GM12878 (cell line): ENCODE measurements around the gene CAMK2D. TPM values are rescaled to one million over a fixed set of nuclear protein-coding genes. Genes with fewer than 3 reads are reported as not detected.

Experiments used
- ATAC-seq: fragments of 200-7000 bp; cut with Tn5 transposase; 3 replicates; pipeline ENCODE4 v1.9.1; 2020; ENCODE audit warnings: mild to moderate bottlenecking, moderate library complexity
- BruUV-seq: library from RNA; stranded (reverse); fragments of 400-500 nt; replicated peaks from 2 replicates; lab custom pipeline; 2021; lab: Mats Ljungman, UMichigan
- CTCF ChIA-PET: fragments of 300-600 bp; sonication (Branson Sonifier 250); formaldehyde crosslinking; extraction: SDS; loops from one replicate; lab custom pipeline; 2021; ENCODE audit warnings: inconsistent platforms; lab: Yijun Ruan, JAX
- POLR2A ChIA-PET: fragments of 350-600 bp; formaldehyde crosslinking; extraction: SDS; loops from one replicate; lab custom pipeline; 2021; ENCODE audit warnings: inconsistent platforms; lab: Charles Lee
- RAD21 ChIA-PET: fragments of 300-600 bp; sonication (Branson Sonifier 250); formaldehyde crosslinking; loops from one replicate; lab custom pipeline; 2023; ENCODE audit warnings: antibody characterized with exemption; ENCODE audit not compliant: unreplicated experiment; lab: Charles Lee
- SMC1A ChIA-PET: fragments of 300-600 bp; sonication (Branson Sonifier 250); formaldehyde crosslinking; loops from one replicate; lab custom pipeline; 2023; ENCODE audit not compliant: unreplicated experiment, uncharacterized antibody; lab: Charles Lee
- DNase-seq: peaks from one replicate; pipeline ENCODE4 v3.0.0-alpha.2; 2011; ENCODE audit warnings: low read depth, low spot score
- FAIRE-seq: peaks from 3 replicates; lab custom pipeline; 2011; peaks lifted over from hg19 to GRCh38; lab: Jason Lieb, UNC
- H2AFZ ChIP-seq: 2 replicates; pipeline ENCODE4 v1.6.0; 2011; ENCODE audit warnings: low read depth, low read length, control low read depth; ENCODE audit not compliant: control insufficient read depth
- H3K27ac ChIP-seq: 2 replicates; pipeline ENCODE4 v1.5.1; 2011; ENCODE audit warnings: control low read depth; ENCODE audit not compliant: control insufficient read depth, insufficient read depth
- H3K27me3 ChIP-seq, 2 experiments: replicated peaks in 1 of 2; 2 replicates each; pipeline versions ENCODE4 v1.6.0 to v1.6.1; 2011; ENCODE audit warnings: low read length in 1 of 2; ENCODE audit not compliant: control insufficient read depth in 2 of 2, insufficient read depth in 2 of 2
- H3K36me3 ChIP-seq, 2 experiments: 2 replicates each; pipeline ENCODE4 v1.5.1; 2011; ENCODE audit warnings: low read length in 1 of 2; ENCODE audit not compliant: control insufficient read depth in 2 of 2, insufficient read depth in 2 of 2
- H3K4me1 ChIP-seq: 2 replicates; pipeline ENCODE4 v1.6.1; 2011; ENCODE audit warnings: mild to moderate bottlenecking, low read length, moderate library complexity, mixed read lengths; ENCODE audit not compliant: control insufficient read depth, insufficient read depth
- H3K4me2 ChIP-seq: 2 replicates; pipeline ENCODE4 v1.6.0; 2011; ENCODE audit warnings: control low read depth; ENCODE audit not compliant: control insufficient read depth, insufficient read depth
- H3K4me3 ChIP-seq: fragments of 200-600 bp; sonication (generic); 2 replicates; pipeline ENCODE4 v1.5.1; 2016
- H3K79me2 ChIP-seq: 2 replicates; pipeline ENCODE4 v1.6.0; 2011; ENCODE audit warnings: low read length; ENCODE audit not compliant: control insufficient read depth, insufficient read depth
- H3K9ac ChIP-seq: 2 replicates; pipeline ENCODE4 v1.8.0; 2011; ENCODE audit warnings: low read length, control low read depth, mixed read lengths; ENCODE audit not compliant: control insufficient read depth, insufficient read depth
- H3K9me3 ChIP-seq: replicated peaks from 3 replicates; pipeline ENCODE4 v1.5.1; 2011; ENCODE audit warnings: mild to moderate bottlenecking, low read length; ENCODE audit not compliant: control insufficient read depth, insufficient read depth
- H4K20me1 ChIP-seq: 2 replicates; pipeline ENCODE4 v1.6.0; 2011; ENCODE audit not compliant: control insufficient read depth, insufficient read depth
- ATF7 ChIP-seq: fragments of 450-650 bp; IDR thresholded peaks from 2 replicates; pipeline ENCODE4 v1.6.1; 2016; ENCODE audit warnings: low read depth, mild to moderate bottlenecking
- EP300 ChIP-seq, 2 experiments: fragments of 150-350 bp in 1 of 2; IDR thresholded peaks; 2 replicates each; pipeline ENCODE4 v1.6.1; 2011 to 2012; ENCODE audit warnings: low read depth in 2 of 2, low read length in 2 of 2, borderline replicate concordance in 1 of 2, improper control_type of control experiment in 1 of 2, inconsistent platforms in 1 of 2; ENCODE audit not compliant: control insufficient read depth in 1 of 2
- MEF2B ChIP-seq: fragments of 450-650 bp; IDR thresholded peaks from 2 replicates; pipeline ENCODE4 v1.6.1; 2018; ENCODE audit warnings: mild to moderate bottlenecking, moderate library complexity; ENCODE audit not compliant: partially characterized antibody, poor library complexity, severe bottlenecking
- NFIC ChIP-seq: IDR thresholded peaks from 2 replicates; pipeline ENCODE4 v1.6.1; 2012; ENCODE audit warnings: low read depth, mild to moderate bottlenecking, inconsistent platforms, low read length, moderate library complexity
- RAD51 ChIP-seq: fragments of 450-650 bp; IDR thresholded peaks from 2 replicates; pipeline ENCODE4 v1.6.1; 2016; ENCODE audit warnings: moderate library complexity, mild to moderate bottlenecking, inconsistent platforms
- WGBS: methylation state at CpG from one replicate; pipeline ENCODE4 v1.1.6; 2016; ENCODE audit warnings: low lambda C conversion rate; ENCODE audit not compliant: insufficient replicate concordance, insufficient coverage; ENCODE audit errors: missing lambda C conversion rate; 5-methylcytosine and 5-hydroxymethylcytosine counted together
- in situ Hi-C: fragments of 300-500 bp; cut with MboI; formaldehyde crosslinking; loops from 9 replicates; pipeline ENCODE4 v1.14.3; 2018; ENCODE audit warnings: mixed read lengths
- intact Hi-C: fragments of 100-400 bp; cut with micrococcal nuclease; formaldehyde crosslinking; loops from one replicate; pipeline ENCODE4 v1.14.2; 2022; ENCODE audit not compliant: unreplicated experiment
- polyA plus RNA-seq, 11 experiments: library from polyadenylated mRNA; depleted of rRNA in 4 of 11; unstranded in 6 of 11; stranded (reverse) in 5 of 11; fragments of >200 nt; fragmentation: Nextera tagmentation in 4 of 11; fragmentation: Illumina TruSeq in 1 of 11; extraction: Ambion mirVana in 4 of 11; extraction: Trizol in 1 of 11; gene quantifications; 1 replicate in 1 of 11; 2 replicates in 10 of 11; pipeline versions ENCODE4 v1.2.1 to v1.2.3, GENCODE V29; 2011 to 2016; ENCODE audit warnings: inconsistent platforms in 2 of 11, missing spikeins in 2 of 11, low read depth in 1 of 11
- total RNA-seq, 4 experiments: library from RNA; depleted of rRNA in 3 of 4; stranded (reverse); fragments of >200 nt in 3 of 4; fragmentation: Illumina TruSeq in 1 of 4; extraction: Trizol in 1 of 4; gene quantifications; 2 replicates each; pipeline versions ENCODE4 v1.2.1 to v1.2.3, GENCODE V29; 2013 to 2021

CAMK2D gene
- total and polyA plus RNA-seq, 10 of the 15 experiments (the other 5 are each of a cell fraction or from before 2014, with no cell fraction given): 6.9 to 88.5 (median 12.9) TPM

DNA sequence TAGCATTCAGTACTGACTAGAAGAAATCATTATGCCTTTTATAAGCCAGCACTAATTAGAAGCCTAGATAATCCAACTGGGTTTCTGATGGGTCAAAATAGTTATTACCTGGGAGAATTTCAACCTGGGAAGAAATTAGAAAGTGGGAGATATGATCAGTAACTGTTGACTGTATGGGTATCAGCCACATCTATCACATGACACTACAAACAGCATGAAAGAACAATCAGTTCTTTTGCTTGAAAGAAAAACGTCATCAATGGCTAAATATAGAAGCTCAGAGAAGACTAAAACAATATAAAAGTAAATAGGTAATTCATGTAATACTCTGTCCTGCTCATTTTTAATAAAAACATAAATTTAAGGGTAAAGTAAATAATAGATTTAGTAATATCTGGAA, 145.1 kb downstream of the CAMK2D start:
- H2AFZ ChIP-seq: no peak overlapping the region
- ChIA-PET POLR2A (no interaction called here), CTCF (interaction anchor here (3.1 kb wide), 1 partner anchor 68 kb away, joined by 24 read pairs; no protein-coding TSS in a partner anchor), SMC1A (interaction anchor here (0.8 to 7.1 kb wide), 9 partner anchors 11 to 69 kb away, joined by 3 to 96 read pairs (median 4); no protein-coding TSS in a partner anchor), RAD21 (interaction anchor here (1.4 to 6.8 kb wide), 7 partner anchors 10 to 144 kb away, joined by 3 to 74 read pairs (median 5); no protein-coding TSS in a partner anchor)
- DNase-seq (no peak), ATAC-seq (peak; percentile 61), FAIRE-seq (no peak)
- H3K9ac ChIP-seq: no peak overlapping the region
- no TSS peak for BruUV-seq
- in situ Hi-C loops (no loop called here), intact Hi-C loops (loop anchor here (5.0 kb wide), 1 partner anchor 69 kb away; no protein-coding TSS in a partner anchor)
- WGBS: 85% methylated on average over 1 of the region's 1 CpG
- H3K9me3 ChIP-seq: no peaks in the 10 kb centered on the region; the same call in 1 of the 3 replicates
- H3K4me3 ChIP-seq: no peak overlapping the region
- peaks cover 4% of the 10 kb centered on the region; the same call in 1 of the 2 replicates for H3K4me1 ChIP-seq
- no peaks in the 10 kb centered on the region for H4K20me1 ChIP-seq
- H3K27me3 ChIP-seq: no peaks in the 10 kb centered on the region
- no peak overlapping the region for H3K27ac ChIP-seq
- H3K4me2 ChIP-seq: no peak overlapping the region
- TF ChIP-seq ATF7: peak; percentile 65
- 0 out of 4 replicates have a peak, but pooled peaks of 1 of the 2 experiments have one; percentile 34 for TF ChIP-seq EP300 (IDR thresholded peaks at IDR 0.05; ENCODE audit: borderline replicate concordance in 1 of 2, control insufficient read depth in 1 of 2, low read depth in 2 of 2, low read length in 2 of 2)
- TF ChIP-seq NFIC: no peak
- peak; percentile 77 for TF ChIP-seq RAD51
- peak; percentile 36 for TF ChIP-seq MEF2B
- H3K36me3 ChIP-seq: no peaks in the 10 kb centered on the region
- no peaks in the 10 kb centered on the region; the same call in none of the 2 replicates for H3K79me2 ChIP-seq
